Activated T-helper 1 cell treated with anti-CD3 and anti-CD28 coated beads, Interleukin-2, amount 50 U/mL, for 16 hours (primary cell): ENCODE data around the gene AMHR2.
"Not testable (repeated sequence)": the region's sequence is repeated elsewhere in the genome, so short reads cannot be mapped to it uniquely, and the experiment has no call there.

Source experiments
- DNase-seq, 2 donors: peaks; one replicate each; pipeline ENCODE4 v3.0.0-alpha.2; 2020; ENCODE audit warnings: low read depth in 1 of 2, low spot score in 1 of 2

The AMHR2 gene

DNA sequence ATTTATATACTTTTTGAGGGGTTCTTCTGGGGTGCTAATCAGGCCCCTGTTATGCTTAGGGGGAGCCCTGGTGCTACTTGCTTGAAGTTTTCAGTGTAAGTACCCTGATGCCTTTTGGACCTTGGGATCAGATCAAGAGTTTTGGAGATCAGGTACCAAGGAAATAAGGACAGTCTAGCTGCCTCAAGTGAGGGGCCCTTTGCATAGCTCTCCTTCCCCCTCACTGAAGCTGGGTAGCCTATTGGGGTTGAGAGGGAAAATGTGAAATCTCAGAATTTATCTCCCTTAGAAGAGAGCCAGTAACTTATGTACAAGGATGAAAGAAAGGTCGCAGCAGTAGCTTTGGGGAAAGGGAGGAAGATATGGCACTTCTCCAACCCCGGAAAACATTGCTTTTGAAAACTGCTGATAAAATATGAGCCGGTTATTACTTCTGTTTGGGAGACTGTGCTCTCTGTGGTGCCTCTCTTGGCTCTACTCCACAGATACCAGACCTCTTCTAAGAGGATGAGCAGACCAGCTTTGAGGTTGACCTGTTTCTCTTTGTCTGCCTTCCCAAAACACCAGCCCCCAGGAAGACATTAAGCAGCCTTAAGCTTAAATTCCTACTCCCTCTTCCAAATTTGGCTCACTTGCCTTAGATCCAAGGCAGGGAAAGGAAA, 8.8 kb upstream of the AMHR2 start:
- DNase-seq, result no peak

DNA sequence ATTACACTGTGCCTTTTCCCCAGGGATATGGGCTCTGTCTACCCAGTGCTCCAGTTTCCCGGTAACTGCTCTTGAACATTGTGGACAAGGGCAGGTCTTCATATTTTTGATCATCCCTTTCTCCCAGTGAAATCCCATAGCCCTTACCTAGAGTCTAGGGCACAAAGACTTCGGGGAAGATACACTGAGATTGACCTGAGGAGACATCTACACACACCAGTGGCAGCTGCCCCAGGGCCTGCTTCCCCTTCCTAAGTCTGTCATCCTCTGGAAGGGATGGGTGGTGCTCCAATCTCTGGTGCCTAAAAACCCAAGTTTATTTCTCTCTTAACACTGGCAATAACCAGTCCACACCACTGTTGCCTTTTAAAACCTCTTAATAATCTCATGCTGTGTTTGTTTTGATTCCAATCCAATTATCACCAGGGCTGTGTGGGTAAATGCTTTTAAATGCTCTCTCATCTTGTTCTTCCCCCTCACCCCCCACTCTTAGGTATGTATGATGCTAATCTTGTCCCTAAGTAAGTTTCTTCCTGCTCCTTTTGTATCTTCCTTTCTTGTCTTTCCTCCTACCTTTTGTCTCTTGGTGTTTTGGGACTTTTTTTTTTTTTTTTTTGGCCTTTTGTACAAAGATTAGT, 7.8 kb upstream of the AMHR2 start:
- not testable (repeated sequence) for DNase-seq

DNA sequence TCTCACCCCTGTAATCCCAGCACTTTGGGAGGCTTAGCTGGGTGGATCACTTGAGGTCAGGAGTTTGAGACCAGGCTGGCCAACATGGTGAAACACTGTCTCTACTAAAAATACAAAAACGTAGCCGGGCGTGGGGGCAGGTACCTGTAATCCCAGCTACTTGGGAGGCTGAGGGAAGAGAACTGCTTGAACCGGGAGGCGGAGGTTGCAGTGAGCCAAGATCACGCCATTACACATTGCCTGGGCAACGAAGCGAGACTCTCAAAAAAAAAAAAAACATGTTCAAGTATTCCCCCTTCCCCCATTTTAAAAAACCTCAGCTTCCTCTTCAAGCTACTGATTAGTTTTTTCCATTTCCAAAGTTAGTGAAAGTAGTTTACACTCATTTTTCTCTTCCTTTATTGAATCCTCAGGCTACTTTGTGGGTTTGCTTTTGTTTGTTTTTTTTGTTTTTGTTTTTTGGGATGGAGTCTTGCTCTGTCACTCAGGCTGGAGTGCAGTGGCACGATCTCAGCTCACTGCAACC, 6.3 kb upstream of the AMHR2 start:
- not testable (repeated sequence) for DNase-seq

DNA sequence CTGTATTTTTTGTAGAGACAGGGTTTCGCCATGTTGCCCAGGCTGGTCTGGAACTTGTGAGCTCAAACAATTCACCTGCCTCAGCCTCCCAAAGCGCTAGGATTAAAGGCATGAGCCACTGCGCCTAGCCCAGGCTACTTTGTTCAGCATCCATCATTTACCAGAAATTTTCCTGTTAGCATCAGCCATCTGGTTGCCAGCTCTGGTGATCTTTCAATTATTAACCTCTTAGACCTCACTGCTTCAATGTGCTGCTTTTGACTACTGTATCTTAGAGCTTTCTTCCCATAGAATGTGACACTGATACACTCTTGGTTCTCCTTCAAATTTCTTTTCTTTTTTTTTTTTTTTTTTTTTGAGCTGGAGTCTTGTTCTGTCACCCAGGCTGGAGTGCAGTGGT, 5.4 kb upstream of the AMHR2 start:
- DNase-seq, result no peak

DNA sequence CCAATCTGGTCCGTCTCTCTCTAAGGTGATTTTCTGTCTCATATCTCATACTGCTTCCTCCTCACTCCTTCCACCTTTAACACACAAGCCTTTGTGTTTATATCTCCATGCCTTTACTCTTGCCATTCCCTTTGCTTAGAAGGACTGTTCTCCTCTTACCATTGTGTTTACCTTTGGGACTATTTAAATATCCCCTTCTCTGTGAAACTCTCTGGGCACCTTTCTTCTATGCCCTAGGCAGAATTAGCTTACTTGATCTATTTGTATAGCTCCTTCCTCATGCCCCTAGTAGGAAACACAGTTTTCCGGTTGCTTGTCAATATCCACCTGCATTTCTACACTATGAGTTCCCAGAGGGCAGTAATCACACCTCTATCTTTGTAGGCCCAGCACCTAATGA, 3.9 kb upstream of the AMHR2 start:
- DNase-seq, result no peak

DNA sequence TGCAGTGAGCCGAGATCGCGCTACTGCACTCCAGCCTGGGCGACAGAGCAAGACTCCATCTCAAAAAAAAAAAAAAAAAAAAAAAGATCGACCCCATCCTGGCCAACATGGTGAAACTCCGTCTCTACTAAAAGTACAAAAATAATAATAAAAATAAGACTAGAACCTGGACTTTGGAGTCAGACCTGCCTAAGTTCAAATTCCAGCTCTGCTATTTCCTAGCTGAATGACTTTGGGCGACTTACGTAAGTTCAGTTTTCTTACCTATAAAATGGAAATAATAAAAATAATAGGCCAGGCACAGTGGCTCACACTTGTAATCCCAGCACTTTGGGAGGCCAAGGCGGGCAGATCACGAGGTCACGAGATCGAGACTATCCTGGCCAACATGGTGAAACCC, 1.4 kb upstream of the AMHR2 start:
- DNase-seq, result not testable (repeated sequence)

DNA sequence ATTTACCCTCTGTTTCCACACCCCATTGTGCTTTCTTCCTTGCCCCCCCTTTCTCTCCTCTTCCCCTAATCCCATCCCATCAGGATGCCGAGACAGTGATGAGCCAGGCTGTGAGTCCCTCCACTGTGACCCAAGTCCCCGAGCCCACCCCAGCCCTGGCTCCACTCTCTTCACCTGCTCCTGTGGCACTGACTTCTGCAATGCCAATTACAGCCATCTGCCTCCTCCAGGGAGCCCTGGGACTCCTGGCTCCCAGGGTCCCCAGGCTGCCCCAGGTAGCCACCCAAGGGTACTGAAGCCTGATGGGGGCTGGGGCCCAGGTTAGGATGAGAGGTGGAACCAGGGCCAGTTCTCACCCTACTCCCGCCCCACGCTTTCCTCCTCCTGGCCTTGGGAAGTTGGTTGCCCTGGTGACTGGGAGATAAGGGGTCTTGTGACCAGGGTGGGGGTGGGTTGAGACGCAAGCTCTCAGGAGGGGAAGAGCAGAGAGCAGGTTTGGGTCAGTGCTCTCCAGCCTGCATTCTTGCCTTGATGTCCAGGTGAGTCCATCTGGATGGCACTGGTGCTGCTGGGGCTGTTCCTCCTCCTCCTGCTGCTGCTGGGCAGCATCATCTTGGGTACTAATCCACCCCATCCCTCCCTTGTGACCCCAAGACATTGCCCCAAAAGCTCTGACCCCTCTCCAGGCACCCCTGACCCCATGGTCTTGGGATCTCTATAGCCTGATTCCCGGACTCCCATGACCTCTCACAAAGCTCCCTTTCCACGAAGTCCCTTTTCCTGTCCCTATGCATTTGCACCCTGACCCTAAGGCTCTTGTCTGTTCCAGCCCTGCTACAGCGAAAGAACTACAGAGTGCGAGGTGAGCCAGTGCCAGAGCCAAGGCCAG, 1.2 kb downstream of the AMHR2 start:
- DNase-seq, result no peak

DNA sequence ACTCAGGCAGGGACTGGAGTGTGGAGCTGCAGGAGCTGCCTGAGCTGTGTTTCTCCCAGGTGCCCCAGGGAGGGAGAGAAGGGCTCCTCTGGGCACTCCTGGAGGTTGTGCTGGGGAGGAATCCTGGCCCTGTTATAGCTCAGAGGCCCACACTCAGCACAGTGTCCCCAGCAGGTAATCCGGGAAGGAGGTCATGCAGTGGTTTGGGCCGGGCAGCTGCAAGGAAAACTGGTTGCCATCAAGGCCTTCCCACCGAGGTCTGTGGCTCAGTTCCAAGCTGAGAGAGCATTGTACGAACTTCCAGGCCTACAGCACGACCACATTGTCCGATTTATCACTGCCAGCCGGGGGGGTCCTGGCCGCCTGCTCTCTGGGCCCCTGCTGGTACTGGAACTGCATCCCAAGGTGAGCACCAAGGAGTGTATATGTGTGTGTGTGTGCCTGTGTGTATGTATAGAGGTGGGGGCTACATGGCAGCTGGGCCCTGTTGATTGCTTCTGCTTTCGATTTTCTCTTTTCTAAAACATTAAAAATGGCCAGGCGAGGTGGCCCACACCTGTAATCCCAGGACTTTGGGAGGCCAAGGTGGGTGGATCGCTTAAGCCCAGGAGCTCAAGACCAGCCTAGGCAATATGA, 2.0 kb downstream of the AMHR2 start:
- DNase-seq, result no peak

DNA sequence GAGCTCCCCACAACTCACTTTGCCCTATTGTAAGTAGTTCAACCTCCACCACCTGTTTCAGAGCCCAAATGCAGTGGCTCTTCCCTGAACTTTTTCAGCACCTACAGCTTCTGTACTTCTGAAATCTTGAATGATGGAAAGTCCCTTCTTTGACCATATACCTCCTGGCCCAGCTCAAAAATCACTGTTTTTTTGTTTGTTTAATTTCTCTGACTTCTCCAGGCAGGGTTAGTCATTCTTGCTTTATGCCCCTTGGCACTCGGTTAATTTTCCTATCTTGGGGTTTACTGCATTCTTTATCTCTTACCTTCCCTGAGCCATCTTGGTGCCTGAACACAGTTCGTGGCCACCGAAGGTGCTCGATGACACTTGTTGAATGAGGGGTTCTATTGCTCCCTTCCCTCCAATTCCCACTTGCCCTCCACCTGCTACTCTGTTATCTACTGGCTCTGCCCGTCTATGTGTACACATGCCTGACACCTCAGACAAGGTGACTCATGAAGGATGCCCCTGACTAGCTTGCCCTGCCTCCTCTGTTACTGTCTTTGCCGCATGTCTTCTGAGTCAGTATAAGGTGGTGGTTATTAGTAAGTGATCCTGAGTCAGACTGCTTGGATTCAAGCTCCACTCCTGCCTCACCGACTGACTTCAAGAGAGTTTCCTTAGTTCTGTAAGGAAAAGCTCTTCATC, 4.4 kb downstream of the AMHR2 start:
- no peak for DNase-seq

DNA sequence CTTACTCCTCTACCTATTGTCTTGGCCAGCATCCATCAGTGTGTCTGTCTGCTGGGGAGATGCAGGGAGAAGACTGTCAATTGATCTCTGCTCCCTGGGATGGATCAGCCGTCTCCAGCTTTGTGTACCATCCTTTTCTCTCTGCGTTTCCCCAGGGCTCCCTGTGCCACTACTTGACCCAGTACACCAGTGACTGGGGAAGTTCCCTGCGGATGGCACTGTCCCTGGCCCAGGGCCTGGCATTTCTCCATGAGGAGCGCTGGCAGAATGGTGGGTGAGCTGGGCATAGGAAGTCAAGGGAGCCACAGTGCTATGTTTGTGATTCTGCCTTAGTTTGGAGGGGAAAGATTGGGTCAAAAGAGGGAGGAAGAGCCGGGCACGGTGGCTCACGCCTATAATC, 5.1 kb downstream of the AMHR2 start:
- DNase-seq, result no peak

DNA sequence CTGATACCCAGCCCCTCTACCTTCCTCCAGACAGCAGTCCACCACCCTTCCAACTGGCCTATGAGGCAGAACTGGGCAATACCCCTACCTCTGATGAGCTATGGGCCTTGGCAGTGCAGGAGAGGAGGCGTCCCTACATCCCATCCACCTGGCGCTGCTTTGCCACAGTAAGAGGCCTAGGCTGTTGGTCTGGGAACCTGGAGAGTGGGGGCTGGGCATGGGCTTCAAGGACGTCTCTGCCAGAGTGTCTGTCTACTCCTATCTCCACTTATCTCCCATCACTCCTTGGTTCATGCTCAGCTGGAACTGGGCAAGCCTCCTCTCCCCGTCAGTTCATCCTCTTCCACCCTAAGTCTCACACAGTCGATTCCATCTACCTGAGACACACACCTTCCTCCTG, 6.5 kb downstream of the AMHR2 start:
- no peak for DNase-seq

DNA sequence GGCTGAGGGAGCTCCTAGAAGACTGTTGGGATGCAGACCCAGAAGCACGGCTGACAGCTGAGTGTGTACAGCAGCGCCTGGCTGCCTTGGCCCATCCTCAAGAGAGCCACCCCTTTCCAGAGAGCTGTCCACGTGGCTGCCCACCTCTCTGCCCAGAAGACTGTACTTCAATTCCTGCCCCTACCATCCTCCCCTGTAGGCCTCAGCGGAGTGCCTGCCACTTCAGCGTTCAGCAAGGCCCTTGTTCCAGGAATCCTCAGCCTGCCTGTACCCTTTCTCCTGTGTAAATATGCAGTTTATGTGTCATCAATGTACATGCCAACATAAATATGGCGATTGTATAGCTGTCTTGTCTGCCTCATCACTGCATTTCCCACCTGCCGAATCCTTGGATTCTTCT, 7.5 kb downstream of the AMHR2 start:
- DNase-seq, result no peak

DNA sequence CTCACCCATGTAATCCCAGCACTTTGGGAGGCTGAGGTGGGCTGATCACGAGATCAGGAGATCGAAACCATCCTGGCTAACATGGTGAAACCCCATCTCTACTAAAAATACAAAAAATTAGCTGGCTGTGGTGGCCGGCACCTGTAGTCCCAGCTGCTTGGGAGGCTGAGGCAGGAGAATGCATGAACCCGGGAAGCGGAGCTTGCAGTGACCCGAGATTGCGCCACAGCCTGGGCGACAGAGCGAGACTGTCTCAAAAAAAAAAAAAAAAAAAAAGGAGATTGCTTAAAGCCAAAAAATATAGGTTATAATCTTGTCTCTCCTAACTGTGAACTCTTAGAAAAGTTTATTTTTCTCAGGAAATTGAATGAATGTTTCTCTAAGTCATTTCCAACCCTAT, 11.7 kb downstream of the AMHR2 start:
- not testable (repeated sequence) for DNase-seq

DNA sequence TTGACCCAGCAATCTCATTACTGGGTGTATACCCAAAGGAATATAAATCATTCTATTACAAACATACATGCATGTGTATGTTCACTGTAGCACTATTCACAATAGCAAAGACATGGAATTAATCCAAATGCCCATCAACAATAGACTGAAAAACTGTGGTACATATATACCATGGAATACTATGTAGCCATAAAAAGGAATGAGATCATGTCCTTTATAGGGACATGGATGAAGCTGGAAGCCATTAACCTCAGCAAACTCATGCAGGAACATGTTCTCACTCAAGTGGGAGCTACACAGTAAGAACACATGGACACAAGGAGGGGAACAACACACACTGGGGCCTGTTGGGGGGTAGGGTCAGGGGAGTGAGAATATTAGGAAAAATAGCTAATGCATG, 15.9 kb downstream of the AMHR2 start:
- DNase-seq, result not testable (repeated sequence)

DNA sequence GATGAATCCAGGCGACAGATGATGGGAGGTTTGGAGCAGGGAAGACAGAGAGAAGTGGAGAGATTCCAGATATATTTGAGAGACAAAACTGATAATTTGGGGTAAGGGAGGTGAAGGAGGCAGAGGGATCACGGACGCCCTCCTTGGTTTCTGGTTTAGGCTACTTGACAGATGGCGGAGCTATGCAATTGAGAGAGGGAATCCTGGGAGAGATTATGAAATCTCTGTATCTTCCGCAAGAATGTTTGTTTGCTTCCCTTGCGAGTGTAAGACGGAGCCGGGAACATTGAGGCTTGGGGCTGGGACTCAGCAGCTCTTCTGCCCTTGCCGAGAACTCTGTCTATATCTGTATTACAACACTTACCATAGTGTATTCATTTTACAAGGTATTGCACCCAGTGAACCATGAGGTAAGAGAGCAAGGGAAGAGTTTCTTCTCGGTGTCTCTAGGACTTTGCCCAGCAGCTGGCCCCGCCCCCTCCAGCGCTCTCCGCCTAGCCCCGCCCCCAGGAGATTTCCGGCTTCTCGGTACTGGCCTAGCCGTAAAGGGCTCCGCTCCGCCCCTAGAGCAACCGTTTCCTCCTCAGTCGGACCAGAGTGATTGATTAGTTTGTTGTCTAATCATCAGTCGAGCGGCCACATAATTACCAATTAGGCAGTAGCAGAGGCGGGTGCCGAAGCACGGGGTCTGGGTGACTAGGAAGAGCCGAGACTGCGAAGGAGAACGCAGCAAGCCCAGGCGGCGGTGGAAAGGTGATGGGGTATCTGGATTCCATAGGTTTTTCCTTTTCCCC, 17.6 kb downstream of the AMHR2 start, which contains the start of gene PRR13:
Gene PRR13 (plus strand): TSS at position 695 of the 794 bp plus-strand sequence. CDS start 981 bp downstream, outside the sequence.
- DNase-seq, result peak; percentile 97 to 98

DNA sequence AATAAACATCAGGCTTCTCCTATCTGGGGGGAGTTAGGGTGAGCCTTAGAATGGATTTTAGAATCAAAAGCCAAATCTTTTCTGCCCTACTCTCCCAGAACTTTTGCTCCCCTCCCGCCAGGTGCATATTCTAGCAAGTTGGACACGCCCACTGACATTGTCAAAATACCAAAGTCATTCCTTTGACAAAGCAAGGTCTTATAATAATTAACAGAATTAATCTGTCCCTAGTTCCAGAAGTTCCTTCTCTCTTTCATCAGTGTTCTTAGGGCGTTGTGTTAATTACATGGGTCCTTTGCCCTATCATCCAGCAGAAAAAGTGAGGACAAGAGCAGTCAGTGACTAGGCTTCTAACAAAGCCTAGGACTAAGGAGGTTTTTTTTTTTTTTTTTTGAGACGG, 20.3 kb downstream of the AMHR2 start:
- no peak for DNase-seq

DNA sequence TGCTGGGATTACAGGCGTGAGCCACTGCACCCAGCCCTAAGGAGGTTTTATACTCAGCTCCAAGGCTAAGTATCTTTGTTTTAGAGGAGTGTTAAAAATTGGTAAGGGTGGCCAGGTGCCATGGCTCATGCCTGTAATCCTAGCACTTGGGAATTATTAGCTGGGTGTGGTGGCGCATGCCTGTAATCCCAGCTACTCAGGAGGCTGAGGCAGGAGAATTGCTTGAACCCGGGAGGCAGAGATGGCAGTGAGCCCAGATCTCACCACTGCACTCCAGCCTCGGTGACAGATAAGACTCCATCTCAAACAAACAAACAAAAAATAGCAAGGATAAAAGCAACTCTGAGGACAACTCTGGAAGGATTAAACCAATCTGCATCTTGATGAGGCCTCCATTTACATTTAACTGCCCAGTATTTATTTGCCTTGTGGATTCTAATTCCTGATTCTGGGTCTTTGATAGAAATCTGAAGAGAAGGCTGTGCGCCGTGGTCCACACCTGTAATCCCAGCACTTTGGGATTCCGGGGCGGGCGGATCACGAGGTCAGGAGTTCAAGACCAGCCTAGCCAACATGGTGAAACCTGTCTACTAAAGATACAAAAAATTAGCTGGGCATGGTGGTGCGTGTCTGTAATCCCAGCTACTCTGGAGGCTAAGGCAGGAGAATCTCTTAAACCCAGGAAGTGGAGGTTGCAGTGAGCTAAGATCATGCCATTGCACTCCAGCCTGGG, 21.1 kb downstream of the AMHR2 start:
- DNase-seq, result not testable (repeated sequence)

DNA sequence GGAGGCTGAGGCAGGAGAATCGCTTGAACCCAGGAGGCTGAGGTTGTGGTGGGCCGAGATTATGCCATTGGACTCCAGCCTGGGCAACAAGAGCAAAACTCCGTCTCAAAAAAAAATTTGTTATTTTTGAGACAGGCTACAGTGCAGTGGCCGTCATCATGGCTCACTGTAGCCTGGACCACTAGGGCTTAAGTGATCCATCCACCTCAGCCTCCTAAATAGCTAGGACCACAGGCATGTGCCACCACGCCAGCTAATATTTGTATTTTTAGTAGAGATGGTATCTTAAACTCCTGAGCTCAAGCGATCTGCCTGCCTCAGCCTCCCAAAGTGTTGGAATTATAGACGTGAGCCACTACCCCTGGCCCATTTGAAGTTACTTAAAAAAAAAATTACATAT, 27.3 kb downstream of the AMHR2 start:
- DNase-seq, result no peak

DNA sequence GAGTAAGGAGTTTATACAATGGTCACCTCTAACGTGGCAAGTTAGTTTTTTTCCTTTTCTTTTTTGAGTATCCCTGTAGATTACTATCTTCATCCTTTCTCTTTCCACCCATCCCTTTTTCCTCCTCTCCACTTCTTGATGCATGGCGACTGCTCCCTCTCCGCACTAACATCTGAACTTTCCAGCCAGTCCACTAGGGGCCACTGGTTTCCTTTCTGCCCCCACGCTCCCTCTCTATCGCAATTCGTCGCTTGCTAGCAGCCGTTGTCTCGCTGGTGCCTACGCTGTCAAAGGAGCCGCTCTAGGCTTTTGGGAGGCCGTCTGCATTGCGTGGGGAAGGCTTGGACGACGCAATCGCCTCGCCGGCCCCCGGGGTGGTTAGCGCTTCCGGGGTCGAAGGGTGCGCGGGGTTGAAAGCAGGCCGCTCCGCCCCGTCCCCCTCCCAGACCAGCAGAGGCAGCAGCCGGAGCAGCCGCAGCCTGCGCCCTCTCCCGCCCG, 28.1 kb downstream of the AMHR2 start, which contains the start of gene PCBP2:
Gene PCBP2 (plus strand): TSS at position 442 of the 498 bp plus-strand sequence. CDS start 2,699 bp downstream, outside the sequence.
- DNase-seq, result peak; percentile 93 to 98
